ENCODE results near the gene TIA1. TPM values are rescaled to one million over a fixed set of nuclear protein-coding genes. Genes with fewer than 3 reads are reported as not detected.
"Not testable (repeated sequence)": the region's sequence is repeated elsewhere in the genome, so short reads cannot be mapped to it uniquely, and the experiment has no call there.

The TIA1 gene
- total RNA-seq, 2 experiments from 2014 or later: 81.8 to 93.8 TPM

DNA sequence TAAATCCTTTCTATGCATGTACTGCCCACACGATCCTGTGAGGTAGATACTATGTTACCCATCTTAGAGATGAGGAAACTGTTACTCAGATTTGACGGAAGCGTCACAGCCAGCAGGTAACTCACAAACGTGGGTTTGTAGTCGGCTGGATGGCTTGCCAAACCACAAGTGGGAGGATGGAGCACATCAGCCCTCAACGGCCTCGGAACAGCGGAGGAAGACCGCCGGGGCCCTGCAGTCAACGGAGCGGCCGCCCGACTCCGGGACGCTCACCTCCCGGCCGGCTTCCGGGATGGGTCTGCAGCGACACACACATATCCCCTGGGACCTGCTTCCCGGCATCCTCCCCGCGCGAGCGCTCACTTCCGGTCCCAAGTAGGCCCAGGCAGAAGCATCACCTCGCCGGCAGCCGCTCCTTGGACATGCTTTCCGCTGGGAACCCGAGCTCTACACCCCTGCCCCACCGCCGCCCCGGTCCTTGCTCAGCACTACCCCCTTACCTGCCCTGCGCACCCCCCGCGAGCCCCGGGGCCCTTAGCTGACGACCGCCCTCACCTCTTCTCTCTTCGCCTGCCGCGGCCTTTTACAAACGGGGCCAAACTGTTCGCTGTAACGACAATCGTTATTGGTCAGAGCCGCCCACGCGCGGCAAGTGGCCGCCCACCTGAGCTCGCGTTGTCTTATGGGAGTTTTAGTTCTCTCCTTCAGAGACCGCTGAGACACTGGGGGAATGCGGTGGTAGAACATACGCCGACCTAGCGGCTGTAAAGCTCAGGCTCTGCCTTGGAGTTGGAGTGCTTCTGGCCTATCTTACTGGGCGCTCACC lies 57.8 kb downstream of the TIA1 start, which contains the start of gene C2orf42:
Gene C2orf42 (minus strand): TSS at position 602 of the 826 bp plus-strand sequence. CDS start 9,034 bp downstream, outside the sequence.
- ATAC-seq (peak; percentile 85), DNase-seq (peak; percentile 98)
- Mint-ChIP-seq H3K27me3 (no peaks in the 10 kb centered on the region), H3K4me3 (peak within 1 kb of the TSS; percentile 87), H3K9me3 (no peaks in the 10 kb centered on the region), H3K36me3 (ENCODE audit: low read depth) (peaks cover 5% of the 10 kb centered on the region), H3K27ac (peak within 1 kb of the TSS; percentile 99), H3K4me1 (ENCODE audit: low read depth) (peaks cover 19% of the 10 kb centered on the region)
- ChIA-PET POLR2A (interaction anchor here (0.6 to 2.9 kb wide), 31 partner anchors 9 to 276 kb away, joined by 3 to 25 read pairs (median 4); partner anchors contain the start of genes FAM136A, MXD1, PCYOX1 and SNRPG), CTCF (interaction anchor here (0.8 to 2.1 kb wide), 15 partner anchors 10 to 466 kb away, joined by 3 to 11 read pairs (median 4); partner anchors contain the start of genes FAM136A, MXD1, PCYOX1 and SNRPG)
- intact Hi-C loops (cut with micrococcal nuclease): loop anchor here (2.0 to 5.0 kb wide), 3 partner anchors 48 to 104 kb away; partner anchors contain the start of genes PCBP1 and TIA1
- TF ChIP-seq, protein P1, sequence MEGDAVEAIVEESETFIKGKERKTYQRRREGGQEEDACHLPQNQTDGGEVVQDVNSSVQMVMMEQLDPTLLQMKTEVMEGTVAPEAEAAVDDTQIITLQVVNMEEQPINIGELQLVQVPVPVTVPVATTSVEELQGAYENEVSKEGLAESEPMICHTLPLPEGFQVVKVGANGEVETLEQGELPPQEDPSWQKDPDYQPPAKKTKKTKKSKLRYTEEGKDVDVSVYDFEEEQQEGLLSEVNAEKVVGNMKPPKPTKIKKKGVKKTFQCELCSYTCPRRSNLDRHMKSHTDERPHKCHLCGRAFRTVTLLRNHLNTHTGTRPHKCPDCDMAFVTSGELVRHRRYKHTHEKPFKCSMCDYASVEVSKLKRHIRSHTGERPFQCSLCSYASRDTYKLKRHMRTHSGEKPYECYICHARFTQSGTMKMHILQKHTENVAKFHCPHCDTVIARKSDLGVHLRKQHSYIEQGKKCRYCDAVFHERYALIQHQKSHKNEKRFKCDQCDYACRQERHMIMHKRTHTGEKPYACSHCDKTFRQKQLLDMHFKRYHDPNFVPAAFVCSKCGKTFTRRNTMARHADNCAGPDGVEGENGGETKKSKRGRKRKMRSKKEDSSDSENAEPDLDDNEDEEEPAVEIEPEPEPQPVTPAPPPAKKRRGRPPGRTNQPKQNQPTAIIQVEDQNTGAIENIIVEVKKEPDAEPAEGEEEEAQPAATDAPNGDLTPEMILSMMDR (IDR thresholded peaks at IDR 0.05): no peak

DNA sequence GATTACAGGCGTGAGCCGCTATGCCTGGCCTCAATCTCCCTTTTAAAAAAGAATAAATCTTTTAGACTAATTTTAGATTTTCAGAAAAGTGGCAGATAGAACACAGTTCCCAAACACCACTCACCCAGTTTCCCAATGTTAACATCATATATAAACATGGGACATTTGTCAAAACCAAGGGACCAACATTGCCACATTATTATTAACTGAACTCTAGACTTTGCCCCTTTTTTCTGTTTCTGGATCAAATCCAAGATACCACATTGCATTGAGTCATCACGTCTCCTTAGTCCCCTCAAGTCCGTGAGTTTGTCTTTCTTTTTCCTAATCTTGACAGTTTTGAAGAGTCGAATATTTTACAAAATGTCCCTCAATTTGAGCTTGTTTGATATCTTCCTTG lies 60.0 kb downstream of the TIA1 start:
- H3K4me1 Mint-ChIP-seq (ENCODE audit: low read depth): peaks cover 19% of the 10 kb centered on the region
- TF ChIP-seq, protein P1 (IDR thresholded peaks at IDR 0.05): no peak
- H3K27ac Mint-ChIP-seq: peak overlapping the region; percentile 99
- ATAC-seq: no peak
- DNase-seq: no peak
- intact Hi-C loops (cut with micrococcal nuclease): no loop called here
- ChIA-PET CTCF (interaction anchor here (0.9 to 1.0 kb wide), 2 partner anchors 26 to 113 kb away, joined by 3 read pairs; no protein-coding TSS in a partner anchor), POLR2A (interaction anchor here (0.6 to 2.9 kb wide), 3 partner anchors 45 to 262 kb away, joined by 3 to 13 read pairs (median 3); no protein-coding TSS in a partner anchor)
- peak overlapping the region; percentile 87 for H3K4me3 Mint-ChIP-seq
- H3K36me3 Mint-ChIP-seq (ENCODE audit: low read depth): peaks cover 5% of the 10 kb centered on the region
- no peaks in the 10 kb centered on the region for H3K27me3 Mint-ChIP-seq
- H3K9me3 Mint-ChIP-seq: no peaks in the 10 kb centered on the region

DNA sequence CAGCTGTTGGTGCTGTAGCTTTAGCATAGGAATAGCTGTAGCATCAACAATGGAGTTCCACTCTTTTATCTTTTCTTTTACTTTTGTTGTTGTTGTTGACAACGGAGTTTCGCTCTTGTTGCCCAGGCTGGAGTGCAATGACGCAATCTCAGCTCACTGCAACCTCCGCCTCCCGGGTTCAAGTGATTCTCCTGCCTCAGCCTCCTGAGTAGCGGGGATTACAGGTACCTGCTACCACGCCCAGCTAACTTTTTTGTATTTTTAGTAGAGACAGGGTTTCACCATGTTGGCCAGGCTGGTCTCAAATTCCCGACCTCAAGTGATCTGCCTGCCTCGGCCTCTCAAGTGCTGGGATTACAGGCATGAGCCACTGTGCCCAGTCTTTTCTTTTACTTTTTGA lies 61.3 kb downstream of the TIA1 start:
- H3K4me3 Mint-ChIP-seq; POLR2A ChIA-PET; H3K9me3 Mint-ChIP-seq; ATAC-seq; CTCF ChIA-PET; H3K27ac Mint-ChIP-seq; DNase-seq; H3K27me3 Mint-ChIP-seq; intact Hi-C loops (cut with micrococcal nuclease): not testable (repeated sequence)
- peaks cover 19% of the 10 kb centered on the region for H3K4me1 Mint-ChIP-seq (ENCODE audit: low read depth)
- H3K36me3 Mint-ChIP-seq (ENCODE audit: low read depth): peaks cover 12% of the 10 kb centered on the region

DNA sequence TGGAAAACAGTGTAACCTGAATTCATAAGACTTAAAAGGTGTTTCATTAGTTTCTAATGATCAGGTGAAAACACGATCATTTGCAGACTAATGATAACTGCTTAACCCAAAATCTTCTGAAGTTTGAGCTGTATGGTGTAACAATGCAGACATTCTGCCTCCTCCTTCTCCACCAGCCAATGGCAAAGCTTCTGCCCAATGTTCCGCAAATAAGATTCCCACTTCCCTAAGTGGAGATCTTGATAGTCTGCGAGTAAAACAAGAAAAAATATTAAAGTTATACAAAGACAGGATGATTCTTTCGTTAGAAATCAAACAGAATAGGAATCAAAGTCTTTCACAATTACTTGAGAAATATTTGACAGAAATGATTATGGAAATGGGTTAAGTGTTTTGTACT lies 65.7 kb downstream of the TIA1 start:
- H3K4me1 Mint-ChIP-seq (ENCODE audit: low read depth): peaks cover 3% of the 10 kb centered on the region
- no peaks in the 10 kb centered on the region for H3K27me3 Mint-ChIP-seq
- intact Hi-C loops (cut with micrococcal nuclease): no loop called here
- H3K27ac Mint-ChIP-seq: peak overlapping the region; percentile 38
- ChIA-PET POLR2A (interaction anchor here (2.5 kb wide), 1 partner anchor 8 kb away, joined by 11 read pairs; the partner anchor contains the start of gene C2orf42), CTCF (interaction anchor here (0.8 to 2.8 kb wide), 4 partner anchors 10 to 271 kb away, joined by 3 to 9 read pairs (median 3); no protein-coding TSS in a partner anchor)
- H3K9me3 Mint-ChIP-seq: no peaks in the 10 kb centered on the region
- TF ChIP-seq, protein P1 (IDR thresholded peaks at IDR 0.05): no peak
- H3K36me3 Mint-ChIP-seq (ENCODE audit: low read depth): peaks cover 15% of the 10 kb centered on the region
- ATAC-seq: no peak
- no peak for DNase-seq
- no peak overlapping the region for H3K4me3 Mint-ChIP-seq

DNA sequence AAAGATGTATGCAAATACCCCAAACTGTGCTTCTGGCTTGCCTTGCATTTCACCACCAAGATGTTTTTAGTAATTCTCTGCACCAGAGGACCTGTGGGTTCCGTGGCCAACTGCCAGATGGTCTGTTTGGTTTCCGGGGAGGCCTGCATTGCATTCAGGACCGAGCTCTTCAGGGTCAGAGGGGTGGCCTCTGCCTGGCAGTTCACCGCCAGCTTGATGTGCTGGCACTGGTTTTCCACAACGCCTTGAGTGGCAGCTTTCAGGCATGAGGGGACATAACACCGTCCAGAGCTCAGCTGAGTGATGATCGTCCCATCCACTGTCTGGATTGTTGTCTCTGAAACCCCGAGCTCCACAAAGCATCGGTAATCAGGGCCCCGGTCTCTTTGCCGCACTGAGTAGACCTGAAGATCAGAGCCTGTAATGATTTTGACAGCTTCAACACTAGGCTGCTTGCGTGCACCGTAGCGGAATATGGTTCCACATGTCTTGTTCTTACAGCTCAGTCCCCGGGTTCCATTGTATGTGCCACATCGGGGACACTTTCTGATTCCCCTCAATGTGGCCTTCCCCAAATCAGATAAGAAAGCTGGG lies 67.0 kb downstream of the TIA1 start:
- Mint-ChIP-seq H3K27me3 (no peaks in the 10 kb centered on the region), H3K9me3 (no peaks in the 10 kb centered on the region), H3K27ac (peak overlapping the region; percentile 34), H3K4me3 (no peak overlapping the region), H3K4me1 (ENCODE audit: low read depth) (peaks cover 2% of the 10 kb centered on the region), H3K36me3 (ENCODE audit: low read depth) (peaks cover 20% of the 10 kb centered on the region)
- ChIA-PET POLR2A (interaction anchor here (0.6 to 2.5 kb wide), 2 partner anchors 9 to 104 kb away, joined by 3 to 11 read pairs; partner anchors contain the start of gene C2orf42), CTCF (interaction anchor here (0.7 to 2.8 kb wide), 4 partner anchors 10 to 269 kb away, joined by 3 to 9 read pairs (median 3); no protein-coding TSS in a partner anchor)
- intact Hi-C loops (cut with micrococcal nuclease): no loop called here
- TF ChIP-seq, protein P1 (IDR thresholded peaks at IDR 0.05): no peak
- no peak for ATAC-seq
- no peak for DNase-seq

Data from activated CD8-positive, alpha-beta T cell treated with anti-CD3 and anti-CD28 coated beads for 36 hours (primary cell).